ENCODE measurements around the gene HTR7.

- no peak for TF ChIP-seq CTCF (conservative IDR thresholded peaks at IDR 0.05; ENCODE audit: low read depth, low read length)
- no peak for TF ChIP-seq EZH2 (IDR thresholded peaks at IDR 0.05; ENCODE audit: borderline replicate concordance, low read depth, low read length, poor library complexity, severe bottlenecking)
These were observed 35.4 kb upstream of the HTR7 start for GRCh38 chr10:90893190-90893589.

Data from A673 (cell line).